Measurements from ENCODE around the gene PARD3.

Gene PARD3

GRCh38 chr10:34804306-34804705 is 10.8 kb downstream of the PARD3 start:
- no peaks in the 10 kb centered on the region for H3K36me3 ChIP-seq (ENCODE audit: control insufficient read depth, insufficient read depth, low read length)
- peaks cover 26% of the 10 kb centered on the region for H3K79me2 ChIP-seq
- no peaks in the 10 kb centered on the region for H3K4me1 ChIP-seq
- no peak overlapping the region for H2AFZ ChIP-seq
- no peaks in the 10 kb centered on the region for H3K27me3 ChIP-seq (ENCODE audit: control insufficient read depth, insufficient read depth, low read length)
- TF ChIP-seq CTCF (IDR thresholded peaks at IDR 0.05), result no peak
- no peak overlapping the region for H3K9ac ChIP-seq
- no peak overlapping the region for H3K27ac ChIP-seq
- H3K9me3 ChIP-seq (ENCODE audit: control insufficient read depth, low read length), result no peaks in the 10 kb centered on the region
- no peak overlapping the region for H3K4me3 ChIP-seq (ENCODE audit: low read depth, low read length)
- H3K4me2 ChIP-seq (ENCODE audit: low read length), result no peak overlapping the region

GRCh38 chr10:34802692-34803091 is 12.4 kb downstream of the PARD3 start:
- Histone ChIP-seq H3K79me2 (peaks cover 31% of the 10 kb centered on the region), H3K4me3 (ENCODE audit: low read depth, low read length) (no peak overlapping the region), H3K9me3 (ENCODE audit: control insufficient read depth, low read length) (no peaks in the 10 kb centered on the region), H3K4me2 (ENCODE audit: low read length) (no peak overlapping the region), H3K36me3 (ENCODE audit: control insufficient read depth, insufficient read depth, low read length) (no peaks in the 10 kb centered on the region), H3K9ac (no peak overlapping the region), H3K27ac (no peak overlapping the region), H3K4me1 (no peaks in the 10 kb centered on the region), H3K27me3 (ENCODE audit: control insufficient read depth, insufficient read depth, low read length) (no peaks in the 10 kb centered on the region), H2AFZ (no peak overlapping the region)
- TF ChIP-seq CTCF (IDR thresholded peaks at IDR 0.05), result no peak

- Histone ChIP-seq H3K36me3 (ENCODE audit: control insufficient read depth, insufficient read depth, low read length) (no peaks in the 10 kb centered on the region), H3K9me3 (ENCODE audit: control insufficient read depth, low read length) (no peaks in the 10 kb centered on the region), H3K4me3 (ENCODE audit: low read depth, low read length) (no peak overlapping the region), H3K79me2 (peaks cover 38% of the 10 kb centered on the region), H3K9ac (no peak overlapping the region), H3K27ac (no peak overlapping the region), H3K27me3 (ENCODE audit: control insufficient read depth, insufficient read depth, low read length) (no peaks in the 10 kb centered on the region), H2AFZ (no peak overlapping the region), H3K4me2 (ENCODE audit: low read length) (no peak overlapping the region), H3K4me1 (no peaks in the 10 kb centered on the region)
- TF ChIP-seq CTCF (IDR thresholded peaks at IDR 0.05), result no peak
Observed at GRCh38 chr10:34801097-34801733, 13.9 kb downstream of the PARD3 start.

- Histone ChIP-seq H3K4me1 (no peaks in the 10 kb centered on the region), H3K79me2 (peaks cover 39% of the 10 kb centered on the region), H3K9me3 (ENCODE audit: control insufficient read depth, low read length) (no peaks in the 10 kb centered on the region), H3K9ac (no peak overlapping the region), H3K27ac (no peak overlapping the region), H2AFZ (no peak overlapping the region), H3K36me3 (ENCODE audit: control insufficient read depth, insufficient read depth, low read length) (no peaks in the 10 kb centered on the region), H3K4me2 (ENCODE audit: low read length) (no peak overlapping the region), H3K4me3 (ENCODE audit: low read depth, low read length) (no peak overlapping the region), H3K27me3 (ENCODE audit: control insufficient read depth, insufficient read depth, low read length) (no peaks in the 10 kb centered on the region)
- TF ChIP-seq CTCF (IDR thresholded peaks at IDR 0.05), result no peak
Observed at GRCh38 chr10:34800624-34801023, 14.5 kb downstream of the PARD3 start.

GRCh38 chr10:34798654-34799053 is 16.4 kb downstream of the PARD3 start:
- H3K4me2 ChIP-seq (ENCODE audit: low read length), result no peak overlapping the region
- no peak for TF ChIP-seq CTCF (IDR thresholded peaks at IDR 0.05)
- H3K4me3 ChIP-seq (ENCODE audit: low read depth, low read length), result no peak overlapping the region
- no peaks in the 10 kb centered on the region for H3K27me3 ChIP-seq (ENCODE audit: control insufficient read depth, insufficient read depth, low read length)
- H3K36me3 ChIP-seq (ENCODE audit: control insufficient read depth, insufficient read depth, low read length), result no peaks in the 10 kb centered on the region
- peaks cover 46% of the 10 kb centered on the region for H3K79me2 ChIP-seq
- no peak overlapping the region for H3K9ac ChIP-seq
- no peaks in the 10 kb centered on the region for H3K9me3 ChIP-seq (ENCODE audit: control insufficient read depth, low read length)
- H2AFZ ChIP-seq, result no peak overlapping the region
- no peaks in the 10 kb centered on the region for H3K4me1 ChIP-seq
- no peak overlapping the region for H3K27ac ChIP-seq

Measured in parathyroid adenoma (tissue), 2 donors.